Body of pancreas (tissue), 4 donors: ENCODE results near the gene EIF4G2.

Source experiments
- POLR2A ChIP-seq, 3 donors: fragments of 450-650 bp; IDR thresholded peaks; one replicate each; pipeline ENCODE4 v1.6.1; 2016; ENCODE audit warnings: antibody characterized with exemption in 3 of 3, mild to moderate bottlenecking in 2 of 3
- TF ChIP-seq, protein P1 (sequence below), 7 experiments: fragments of 450-650 bp in 4 of 7; fragments of 200-600 bp in 3 of 7; sonication (generic) in 3 of 7; IDR thresholded peaks; one replicate each; pipeline ENCODE4 v1.5.1; 2016 to 2019; ENCODE audit warnings: antibody characterized with exemption in 7 of 7

DNA sequence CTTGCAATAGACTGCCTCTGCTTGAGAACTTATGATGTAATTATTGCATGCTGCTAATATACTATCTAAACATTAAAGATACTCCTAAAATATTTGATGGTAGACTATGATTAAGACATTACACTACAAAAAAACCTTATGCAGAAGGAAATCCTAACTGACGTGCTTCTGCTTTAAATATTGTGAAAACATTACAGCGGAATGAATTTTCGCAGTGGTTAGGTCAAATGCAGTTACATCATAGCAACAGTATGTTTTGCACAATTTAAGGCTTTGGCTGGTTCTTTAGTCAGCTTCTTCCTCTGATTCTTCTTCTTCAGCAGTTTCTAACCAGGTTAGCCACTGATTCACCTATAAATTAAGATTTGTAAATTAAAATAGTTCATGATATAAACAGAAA is 11.2 kb downstream of the EIF4G2 start:
- TF ChIP-seq, protein P1, sequence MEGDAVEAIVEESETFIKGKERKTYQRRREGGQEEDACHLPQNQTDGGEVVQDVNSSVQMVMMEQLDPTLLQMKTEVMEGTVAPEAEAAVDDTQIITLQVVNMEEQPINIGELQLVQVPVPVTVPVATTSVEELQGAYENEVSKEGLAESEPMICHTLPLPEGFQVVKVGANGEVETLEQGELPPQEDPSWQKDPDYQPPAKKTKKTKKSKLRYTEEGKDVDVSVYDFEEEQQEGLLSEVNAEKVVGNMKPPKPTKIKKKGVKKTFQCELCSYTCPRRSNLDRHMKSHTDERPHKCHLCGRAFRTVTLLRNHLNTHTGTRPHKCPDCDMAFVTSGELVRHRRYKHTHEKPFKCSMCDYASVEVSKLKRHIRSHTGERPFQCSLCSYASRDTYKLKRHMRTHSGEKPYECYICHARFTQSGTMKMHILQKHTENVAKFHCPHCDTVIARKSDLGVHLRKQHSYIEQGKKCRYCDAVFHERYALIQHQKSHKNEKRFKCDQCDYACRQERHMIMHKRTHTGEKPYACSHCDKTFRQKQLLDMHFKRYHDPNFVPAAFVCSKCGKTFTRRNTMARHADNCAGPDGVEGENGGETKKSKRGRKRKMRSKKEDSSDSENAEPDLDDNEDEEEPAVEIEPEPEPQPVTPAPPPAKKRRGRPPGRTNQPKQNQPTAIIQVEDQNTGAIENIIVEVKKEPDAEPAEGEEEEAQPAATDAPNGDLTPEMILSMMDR (IDR thresholded peaks at IDR 0.05), result no peak
- TF ChIP-seq POLR2A (IDR thresholded peaks at IDR 0.05), result no peak
